Adrenal gland (tissue), 12 donors: ENCODE results near the gene NEK7. TPM values are rescaled to one million over a fixed set of nuclear protein-coding genes. Genes with fewer than 3 reads are reported as not detected.

Experiments
- DNase-seq, 7 donors: peaks; one replicate each; pipeline ENCODE4 v3.0.0-alpha.2; 2019 to 2020
- H3K27ac ChIP-seq, 5 donors: fragments of 200-600 bp; sonication (generic) in 4 of 5; 1 replicate in 3 of 5; 2 replicates in 2 of 5; pipeline versions ENCODE4 v1.5.1 to v1.8.0; 2016 to 2020; ENCODE audit warnings: mild to moderate bottlenecking in 1 of 5
- H3K27me3 ChIP-seq: fragments of 200-600 bp; 2 replicates; pipeline ENCODE4 v1.8.0; 2021
- H3K36me3 ChIP-seq, 2 donors: fragments of 200-600 bp; replicated peaks in 1 of 2; 1 replicate in 1 of 2; 2 replicates in 1 of 2; pipeline versions ENCODE4 v1.5.1 to v1.8.0; 2018 to 2022
- H3K4me1 ChIP-seq, 2 donors: fragments of 200-600 bp; replicated peaks in 1 of 2; 1 replicate in 1 of 2; 2 replicates in 1 of 2; pipeline versions ENCODE4 v1.5.1 to v1.8.0; 2018 to 2021
- H3K4me3 ChIP-seq, 4 donors: fragments of 200-600 bp; sonication (generic) in 3 of 4; one replicate each; pipeline ENCODE4 v1.5.1; 2016 to 2018
- H3K9me3 ChIP-seq, 3 donors: fragments of 200-600 bp; sonication (generic) in 1 of 3; replicated peaks in 1 of 3; 1 replicate in 2 of 3; 2 replicates in 1 of 3; pipeline versions ENCODE4 v1.5.1 to v1.8.0; 2016 to 2021
- CTCF ChIP-seq, 6 experiments: fragments of 450-650 bp in 4 of 6; fragments of 200-600 bp in 2 of 6; sonication (generic) in 1 of 6; IDR thresholded peaks; 1 replicate in 5 of 6; 2 replicates in 1 of 6; pipeline versions ENCODE4 v1.5.1 to v1.8.0; 2016 to 2021; ENCODE audit warnings: antibody characterized with exemption in 6 of 6, mild to moderate bottlenecking in 2 of 6, moderate library complexity in 1 of 6
- POLR2A ChIP-seq, 2 donors: fragments of 450-650 bp; IDR thresholded peaks; one replicate each; pipeline ENCODE4 v1.6.1; 2017; ENCODE audit warnings: antibody characterized with exemption in 2 of 2, mild to moderate bottlenecking in 2 of 2, moderate library complexity in 1 of 2
- WGBS, 4 donors: extraction: QIAGEN DNeasy Blood & Tissue Kit in 2 of 4; methylation state at CpG; one replicate each; pipeline versions ENCODE4 v1.1.5 to v1.1.7; 2013 to 2017; 5-methylcytosine and 5-hydroxymethylcytosine counted together
- intact Hi-C, 2 donors: fragments of 100-400 bp; cut with DNase I; formaldehyde crosslinking; loops; one replicate each; pipeline versions ENCODE4 v1.14.1 to v1.15.0; 2022 to 2023
- polyA plus RNA-seq, 3 donors: library from polyadenylated mRNA; stranded (reverse); fragments of 200-250 nt in 2 of 3; fragments of 350-450 nt in 1 of 3; fragmentation: Illumina TruSeq in 1 of 3; extraction: RNeasy Lipid Tissue Mini Kit (QIAGEN cat#74804) in 1 of 3; gene quantifications; one replicate each; pipeline ENCODE4 v1.2.3, GENCODE V29; 2013 to 2014
- total RNA-seq, 9 donors: library from RNA; depleted of rRNA in 4 of 9; stranded (reverse); fragments of >200 nt in 4 of 9; fragments of 120-200 nt in 1 of 9; fragmentation: NEBNext Ultra II Directional in 1 of 9; extraction: Animal tissue kit (Norgen Biotek cat#: 25700) in 1 of 9; gene quantifications; one replicate each; pipeline versions ENCODE4 v1.1.0 to v1.2.4, GENCODE V29; 2013 to 2023
- donor health status: healthy with polysubstance abuse.
- donor health status: Bipolar disorder and iron deficiency.
- donor health status: DM: yes; HTN: yes; CAD: no.
- donor health status: DM: no; HTN: no; CAD: no.
- donor health status: DM: no; HTN: no; CAD: no.
- donor health status: DM: yes; HTN: yes; CAD: no.

NEK7 gene
- total and polyA plus RNA-seq, 12 donors: 34.0 to 270 (median 148) TPM

GRCh38 chr1:198267921-198268320, 111.1 kb downstream of the NEK7 start:
- Histone ChIP-seq H3K27ac (peak overlapping the region in 3 of 5 donors; percentile 55 to 60 (median 56)), H3K4me1 (peaks cover 16 to 63% of the 10 kb centered on the region in 2 donors), H3K36me3 (no peaks in the 10 kb centered on the region), H3K4me3 (no peak overlapping the region), H3K27me3 (no peaks in the 10 kb centered on the region), H3K9me3 (no peaks in the 10 kb centered on the region)
- DNase-seq: no peak
- no peak for TF ChIP-seq POLR2A (IDR thresholded peaks at IDR 0.05)
- no peak for TF ChIP-seq CTCF (IDR thresholded peaks at IDR 0.05)
- intact Hi-C loops: loop anchor here in 1 of 2 donors (10.0 kb wide), 1 partner anchor 93 kb away; no protein-coding TSS in a partner anchor
- 57 to 66% (median 58%) methylated on average over 4 of the region's 4 CpGs for WGBS, 4 donors

- Histone ChIP-seq H3K4me3 (no peak overlapping the region), H3K9me3 (no peaks in the 10 kb centered on the region), H3K4me1 (peaks cover 19 to 71% of the 10 kb centered on the region in 2 donors), H3K36me3 (no peaks in the 10 kb centered on the region), H3K27ac (peak overlapping the region; percentile 31 to 56 (median 38)), H3K27me3 (no peaks in the 10 kb centered on the region)
- no peak for TF ChIP-seq POLR2A (IDR thresholded peaks at IDR 0.05)
- TF ChIP-seq CTCF (IDR thresholded peaks at IDR 0.05): no peak
- no peak for DNase-seq
- 46 to 60% (median 52%) methylated on average over 3 of the region's 3 CpGs for WGBS, 4 donors
- intact Hi-C loops: loop anchor here in 1 of 2 donors (10.0 kb wide), 1 partner anchor 94 kb away; no protein-coding TSS in a partner anchor
Measured at GRCh38 chr1:198268784-198269645, 112.2 kb downstream of the NEK7 start.

GRCh38 chr1:198269646-198269940, 112.8 kb downstream of the NEK7 start:
- WGBS, 4 donors: 83 to 95% (median 88%) methylated on average over 1 of the region's 1 CpG
- Histone ChIP-seq H3K36me3 (no peaks in the 10 kb centered on the region), H3K4me3 (no peak overlapping the region), H3K9me3 (no peaks in the 10 kb centered on the region), H3K4me1 (peaks cover 19 to 77% of the 10 kb centered on the region in 2 donors), H3K27me3 (no peaks in the 10 kb centered on the region), H3K27ac (no peak overlapping the region)
- no peak for DNase-seq
- intact Hi-C loops: loop anchor here in 1 of 2 donors (10.0 kb wide), 1 partner anchor 95 kb away; no protein-coding TSS in a partner anchor
- TF ChIP-seq POLR2A (IDR thresholded peaks at IDR 0.05): no peak
- no peak for TF ChIP-seq CTCF (IDR thresholded peaks at IDR 0.05)

- Histone ChIP-seq H3K4me3 (no peak overlapping the region), H3K27me3 (no peaks in the 10 kb centered on the region), H3K27ac (peak overlapping the region in 1 of 5 donors; percentile 33), H3K4me1 (peaks cover 19 to 83% of the 10 kb centered on the region in 2 donors), H3K36me3 (no peaks in the 10 kb centered on the region), H3K9me3 (no peaks in the 10 kb centered on the region)
- TF ChIP-seq POLR2A (IDR thresholded peaks at IDR 0.05): no peak
- TF ChIP-seq CTCF (IDR thresholded peaks at IDR 0.05): no peak
- DNase-seq: no peak
- intact Hi-C loops: no loop called here
- 30 to 52% (median 46%) methylated on average over 1 of the region's 1 CpG for WGBS, 4 donors
Measured at GRCh38 chr1:198270273-198270828, 113.6 kb downstream of the NEK7 start.
